ENCODE data around the gene ARGLU1.

The ARGLU1 gene

DNA sequence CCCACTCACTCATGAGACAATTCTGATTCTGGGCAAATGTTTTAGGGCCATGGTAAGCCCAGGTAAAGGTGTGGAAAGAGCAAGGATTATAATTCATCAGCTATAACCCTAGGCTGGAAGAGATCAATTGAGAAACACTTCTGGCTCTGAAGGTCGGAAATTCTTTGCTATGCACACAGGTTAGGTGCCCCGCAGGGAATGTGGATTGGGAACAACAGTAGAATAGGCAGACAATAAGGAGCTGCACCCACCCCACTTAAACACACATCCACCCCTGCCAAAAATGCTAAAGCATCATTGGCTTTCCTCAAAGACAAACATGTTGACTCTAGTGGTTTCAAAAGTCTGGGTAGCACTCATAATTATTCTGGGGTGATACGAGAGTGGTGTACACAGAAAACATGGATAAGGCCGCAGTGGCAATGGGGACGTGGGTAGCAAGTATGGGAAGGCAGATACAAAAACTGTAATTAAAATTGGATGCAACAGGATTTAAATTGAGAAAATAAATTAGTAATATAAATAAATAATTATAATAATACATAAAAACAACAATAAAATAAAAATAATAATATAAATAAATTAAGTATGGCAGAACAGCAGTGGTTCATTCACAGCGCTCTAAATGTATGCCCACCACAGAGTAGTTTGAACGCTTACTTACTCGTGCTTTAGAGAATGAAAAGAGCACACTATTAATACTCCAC is 41.0 kb downstream of the ARGLU1 start:
- no peaks in the 10 kb centered on the region for H3K36me3 ChIP-seq (ENCODE audit: control insufficient read depth, insufficient read depth, low read length)
- H3K9ac ChIP-seq (ENCODE audit: low read length), result no peak overlapping the region
- H3K9me3 ChIP-seq (ENCODE audit: control insufficient read depth, low read length), result no peaks in the 10 kb centered on the region
- H3K27me3 ChIP-seq (ENCODE audit: control insufficient read depth, insufficient read depth, low read length), result no peaks in the 10 kb centered on the region
- H3K4me1 ChIP-seq (ENCODE audit: control insufficient read depth, insufficient read depth, low read length), result peaks cover 75% of the 10 kb centered on the region
- no peak overlapping the region for H3K4me3 ChIP-seq (ENCODE audit: low read length)

DNA sequence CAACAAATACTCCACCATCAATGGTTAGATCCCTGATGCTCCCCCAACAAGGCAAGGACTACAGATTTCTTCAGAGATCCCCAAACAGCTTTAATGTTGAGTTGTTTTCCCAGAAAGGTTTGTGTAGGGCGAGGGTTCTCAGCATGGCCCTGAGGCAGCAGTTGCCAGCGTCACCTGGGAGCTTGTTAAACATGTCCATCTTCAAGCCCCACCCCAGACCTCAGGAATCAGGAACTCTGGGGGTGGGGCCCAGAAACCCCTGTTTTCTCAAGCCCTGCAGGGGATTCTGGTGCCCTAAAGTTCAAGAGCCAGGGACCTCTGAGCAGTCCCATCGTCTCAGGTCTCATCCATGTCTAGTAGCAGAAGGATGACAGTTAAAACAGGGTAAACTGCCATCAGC is 42.1 kb downstream of the ARGLU1 start:
- no peaks in the 10 kb centered on the region for H3K36me3 ChIP-seq (ENCODE audit: control insufficient read depth, insufficient read depth, low read length)
- H3K9me3 ChIP-seq (ENCODE audit: control insufficient read depth, low read length), result no peaks in the 10 kb centered on the region
- H3K27me3 ChIP-seq (ENCODE audit: control insufficient read depth, insufficient read depth, low read length), result no peaks in the 10 kb centered on the region
- H3K4me3 ChIP-seq (ENCODE audit: low read length), result no peak overlapping the region
- no peak overlapping the region for H3K9ac ChIP-seq (ENCODE audit: low read length)
- H3K4me1 ChIP-seq (ENCODE audit: control insufficient read depth, insufficient read depth, low read length), result peaks cover 73% of the 10 kb centered on the region

DNA sequence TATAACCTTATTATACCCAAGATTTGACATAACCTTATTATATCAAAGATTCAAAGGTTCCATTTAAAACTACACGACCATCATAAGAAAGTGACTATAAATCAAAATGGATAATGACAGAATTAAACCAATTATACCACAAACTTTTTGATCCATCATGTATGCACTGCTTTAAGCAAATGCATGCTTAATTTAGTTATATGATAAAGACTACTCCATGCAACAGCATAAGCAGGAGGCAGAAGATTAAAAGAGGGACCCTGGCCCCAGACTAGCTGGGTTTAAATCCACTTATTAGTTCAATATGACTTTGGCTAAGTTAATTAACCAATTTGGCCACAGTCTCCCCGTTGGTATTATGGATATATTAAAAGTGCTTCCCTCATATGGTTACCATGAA is 43.8 kb downstream of the ARGLU1 start:
- Histone ChIP-seq H3K9me3 (ENCODE audit: control insufficient read depth, low read length) (no peaks in the 10 kb centered on the region), H3K27me3 (ENCODE audit: control insufficient read depth, insufficient read depth, low read length) (no peaks in the 10 kb centered on the region), H3K36me3 (ENCODE audit: control insufficient read depth, insufficient read depth, low read length) (no peaks in the 10 kb centered on the region), H3K4me1 (ENCODE audit: control insufficient read depth, insufficient read depth, low read length) (peaks cover 56% of the 10 kb centered on the region), H3K4me3 (ENCODE audit: low read length) (no peak overlapping the region), H3K9ac (ENCODE audit: low read length) (no peak overlapping the region)

DNA sequence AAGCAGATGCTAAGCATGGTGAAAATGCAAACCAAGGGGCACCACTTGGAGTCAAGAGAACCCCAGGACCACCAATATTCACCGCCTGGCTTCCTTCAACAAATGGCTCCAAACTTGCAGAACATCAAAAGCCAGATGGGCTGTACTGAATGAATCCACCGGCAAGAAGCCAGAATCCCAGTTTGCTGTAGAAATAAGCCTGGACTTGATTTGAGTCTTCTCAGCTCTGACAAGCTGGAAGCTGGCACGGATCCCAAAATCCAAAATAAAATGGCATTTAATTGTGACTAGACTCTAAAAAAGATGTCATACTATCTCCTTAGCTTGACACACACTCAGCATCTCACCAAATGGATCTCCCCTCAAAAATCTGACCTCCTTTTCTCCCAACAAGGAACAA is 44.4 kb downstream of the ARGLU1 start:
- Histone ChIP-seq H3K36me3 (ENCODE audit: control insufficient read depth, insufficient read depth, low read length) (no peaks in the 10 kb centered on the region), H3K9ac (ENCODE audit: low read length) (no peak overlapping the region), H3K4me1 (ENCODE audit: control insufficient read depth, insufficient read depth, low read length) (peaks cover 51% of the 10 kb centered on the region), H3K4me3 (ENCODE audit: low read length) (no peak overlapping the region), H3K27me3 (ENCODE audit: control insufficient read depth, insufficient read depth, low read length) (no peaks in the 10 kb centered on the region), H3K9me3 (ENCODE audit: control insufficient read depth, low read length) (no peaks in the 10 kb centered on the region)

DNA sequence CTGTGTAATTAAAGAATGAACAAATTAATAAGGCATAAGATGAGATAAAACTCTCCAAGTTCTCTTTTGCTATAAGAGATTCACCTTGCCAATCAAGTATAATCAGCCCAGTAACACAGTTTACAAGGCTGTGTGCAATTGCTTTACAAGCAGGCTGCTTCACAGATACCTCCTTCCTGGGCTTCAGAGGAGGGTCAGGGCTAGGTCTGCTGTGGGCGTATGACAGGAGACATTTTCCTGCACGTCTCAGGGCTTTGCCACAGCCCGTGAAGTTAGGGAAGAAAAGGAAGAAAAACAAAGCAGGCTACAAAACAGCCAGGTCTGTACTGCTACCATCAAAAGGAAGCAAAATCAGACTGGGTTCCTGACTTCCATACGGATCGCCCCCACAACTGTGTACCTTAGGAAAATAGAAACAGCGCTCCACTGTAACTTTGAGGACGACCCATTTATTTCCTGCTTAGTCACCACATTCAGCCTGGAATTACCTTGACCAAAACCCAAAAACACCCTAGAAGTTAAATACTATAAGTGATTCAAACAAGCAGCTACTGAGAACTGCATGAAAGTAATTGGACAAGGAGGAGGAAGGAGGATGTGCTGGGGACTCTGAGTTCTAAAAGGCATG is 44.9 kb downstream of the ARGLU1 start:
- H3K27me3 ChIP-seq (ENCODE audit: control insufficient read depth, insufficient read depth, low read length), result no peaks in the 10 kb centered on the region
- no peaks in the 10 kb centered on the region for H3K9me3 ChIP-seq (ENCODE audit: control insufficient read depth, low read length)
- no peak overlapping the region for H3K4me3 ChIP-seq (ENCODE audit: low read length)
- H3K36me3 ChIP-seq (ENCODE audit: control insufficient read depth, insufficient read depth, low read length), result no peaks in the 10 kb centered on the region
- no peak overlapping the region for H3K9ac ChIP-seq (ENCODE audit: low read length)
- peaks cover 45% of the 10 kb centered on the region for H3K4me1 ChIP-seq (ENCODE audit: control insufficient read depth, insufficient read depth, low read length)

DNA sequence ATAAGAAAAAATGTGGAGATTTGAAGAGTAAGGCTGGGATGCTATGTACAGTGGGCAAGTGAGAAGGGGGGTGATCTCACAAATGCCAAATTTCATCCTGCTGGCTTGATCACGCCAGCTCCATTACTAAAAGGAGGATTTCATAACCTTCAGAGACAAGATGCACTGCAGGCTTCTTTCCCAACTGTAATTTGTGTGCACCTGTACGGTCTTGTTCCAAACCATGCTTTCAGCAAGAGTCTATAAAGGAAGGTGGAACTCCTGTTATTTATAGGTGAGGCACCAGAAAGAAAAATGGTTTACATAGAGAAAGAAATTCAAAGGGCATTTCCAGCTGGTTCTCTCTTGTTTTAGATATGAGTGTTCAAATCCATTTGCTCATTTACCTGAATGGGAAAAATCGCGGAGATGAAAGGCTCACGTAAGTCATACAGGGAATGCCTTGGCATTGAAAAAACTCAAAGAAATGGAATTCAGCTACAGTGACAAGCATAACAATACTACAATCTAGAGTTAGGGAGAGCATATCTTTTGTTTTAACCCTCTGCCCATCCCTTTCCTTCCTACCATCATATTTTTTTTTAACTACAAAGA is 45.7 kb downstream of the ARGLU1 start:
- H3K4me1 ChIP-seq (ENCODE audit: control insufficient read depth, insufficient read depth, low read length), result peaks cover 43% of the 10 kb centered on the region
- H3K9me3 ChIP-seq (ENCODE audit: control insufficient read depth, low read length), result no peaks in the 10 kb centered on the region
- H3K27me3 ChIP-seq (ENCODE audit: control insufficient read depth, insufficient read depth, low read length), result no peaks in the 10 kb centered on the region
- no peak overlapping the region for H3K4me3 ChIP-seq (ENCODE audit: low read length)
- H3K9ac ChIP-seq (ENCODE audit: low read length), result no peak overlapping the region
- no peaks in the 10 kb centered on the region for H3K36me3 ChIP-seq (ENCODE audit: control insufficient read depth, insufficient read depth, low read length)

DNA sequence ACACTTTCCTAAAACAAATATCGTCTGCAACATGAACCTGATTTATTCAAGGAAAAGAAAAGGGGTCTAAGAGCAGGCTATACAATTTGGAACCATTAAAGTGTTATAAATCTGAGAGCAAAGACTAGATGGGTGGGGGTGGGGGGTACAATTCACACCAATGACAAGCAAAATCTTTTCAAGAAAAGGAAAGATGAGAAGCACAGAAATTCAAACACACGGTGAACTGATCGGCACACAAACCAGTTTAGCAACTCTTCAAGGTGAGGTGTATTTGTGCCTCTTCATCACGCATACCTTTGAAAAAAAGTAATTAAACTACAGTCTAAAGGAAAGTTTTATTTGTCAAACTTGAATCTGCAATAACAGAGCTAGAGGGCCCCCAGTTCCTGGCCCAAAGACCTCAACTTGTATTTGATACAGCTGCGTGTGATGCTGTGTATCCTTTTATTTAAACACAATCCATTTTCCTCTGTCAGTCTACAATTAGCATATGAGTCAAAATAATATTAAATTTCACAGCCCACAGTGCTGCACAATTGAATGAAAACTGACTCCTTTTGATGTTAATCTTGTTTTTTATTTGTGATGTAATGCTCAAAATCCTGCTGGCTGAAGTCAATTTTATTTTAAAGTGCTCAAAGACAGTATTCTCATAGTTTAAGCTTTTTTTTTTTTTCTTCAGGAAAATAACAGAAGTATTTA is 46.7 kb downstream of the ARGLU1 start:
- no peak overlapping the region for H3K9ac ChIP-seq (ENCODE audit: low read length)
- H3K36me3 ChIP-seq (ENCODE audit: control insufficient read depth, insufficient read depth, low read length), result no peaks in the 10 kb centered on the region
- no peak overlapping the region for H3K4me3 ChIP-seq (ENCODE audit: low read length)
- no peaks in the 10 kb centered on the region for H3K27me3 ChIP-seq (ENCODE audit: control insufficient read depth, insufficient read depth, low read length)
- peaks cover 38% of the 10 kb centered on the region for H3K4me1 ChIP-seq (ENCODE audit: control insufficient read depth, insufficient read depth, low read length)
- no peaks in the 10 kb centered on the region for H3K9me3 ChIP-seq (ENCODE audit: control insufficient read depth, low read length)

DNA sequence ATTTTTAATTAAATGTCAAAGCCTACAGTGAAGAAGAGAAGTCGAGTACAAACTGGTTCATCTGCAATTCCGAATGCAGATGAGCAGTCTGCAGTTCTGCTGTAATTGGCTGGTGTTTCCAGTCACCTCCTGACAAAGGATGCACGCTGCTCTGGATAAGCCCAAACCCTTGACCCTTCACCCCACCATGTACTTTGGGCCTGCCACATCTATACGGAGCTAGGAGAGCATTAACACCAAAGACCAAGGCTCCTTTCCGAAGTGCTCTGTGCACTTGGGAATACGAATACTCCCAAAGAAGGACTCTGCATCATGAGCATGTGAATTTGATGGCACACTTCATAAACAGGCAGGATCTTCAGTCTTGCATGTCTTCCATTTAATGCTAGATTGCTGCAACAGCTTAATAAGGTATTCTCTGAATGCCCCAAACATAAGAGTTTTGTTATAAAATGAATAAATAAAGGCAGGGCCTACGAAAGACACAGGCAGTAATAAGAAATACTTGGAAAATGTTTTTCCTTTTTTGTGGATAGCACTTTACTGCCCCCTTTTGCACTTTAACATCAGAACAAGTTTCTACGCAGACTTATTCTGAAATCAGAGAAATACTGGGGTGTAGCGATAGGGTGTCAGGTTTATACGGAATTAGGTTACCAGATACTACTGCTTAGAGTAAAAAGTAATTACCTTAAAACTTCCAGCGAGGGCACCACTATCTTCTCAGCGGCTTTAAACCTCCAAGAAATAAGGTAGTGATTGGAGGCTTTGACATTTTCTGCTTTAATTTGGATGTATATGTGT is 47.5 kb downstream of the ARGLU1 start:
- Histone ChIP-seq H3K9me3 (ENCODE audit: control insufficient read depth, low read length) (no peaks in the 10 kb centered on the region), H3K4me1 (ENCODE audit: control insufficient read depth, insufficient read depth, low read length) (peaks cover 38% of the 10 kb centered on the region), H3K27me3 (ENCODE audit: control insufficient read depth, insufficient read depth, low read length) (no peaks in the 10 kb centered on the region), H3K4me3 (ENCODE audit: low read length) (no peak overlapping the region), H3K9ac (ENCODE audit: low read length) (no peak overlapping the region), H3K36me3 (ENCODE audit: control insufficient read depth, insufficient read depth, low read length) (no peaks in the 10 kb centered on the region)

DNA sequence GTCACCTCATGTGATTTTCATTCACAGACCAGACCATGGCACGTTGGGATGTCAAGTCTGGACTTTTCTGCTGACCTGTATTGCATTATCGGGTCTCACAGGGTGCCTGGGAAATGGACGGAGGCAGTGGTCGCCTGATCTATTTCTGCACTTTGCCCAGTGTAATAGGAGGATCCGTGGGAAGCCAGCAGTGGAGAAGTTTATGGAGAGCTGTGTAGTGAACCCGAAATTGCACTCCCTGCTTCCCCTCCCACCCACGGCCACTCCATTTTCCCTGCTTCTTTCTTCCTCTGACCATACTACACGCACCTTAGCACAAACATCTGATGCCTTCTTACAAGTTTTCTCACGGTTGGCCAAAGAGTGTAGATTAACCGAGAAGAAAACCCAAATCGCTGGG is 49.4 kb downstream of the ARGLU1 start:
- Histone ChIP-seq H3K9ac (ENCODE audit: low read length) (no peak overlapping the region), H3K4me3 (ENCODE audit: low read length) (no peak overlapping the region), H3K4me1 (ENCODE audit: control insufficient read depth, insufficient read depth, low read length) (peaks cover 39% of the 10 kb centered on the region), H3K27me3 (ENCODE audit: control insufficient read depth, insufficient read depth, low read length) (no peaks in the 10 kb centered on the region), H3K36me3 (ENCODE audit: control insufficient read depth, insufficient read depth, low read length) (no peaks in the 10 kb centered on the region), H3K9me3 (ENCODE audit: control insufficient read depth, low read length) (no peaks in the 10 kb centered on the region)

DNA sequence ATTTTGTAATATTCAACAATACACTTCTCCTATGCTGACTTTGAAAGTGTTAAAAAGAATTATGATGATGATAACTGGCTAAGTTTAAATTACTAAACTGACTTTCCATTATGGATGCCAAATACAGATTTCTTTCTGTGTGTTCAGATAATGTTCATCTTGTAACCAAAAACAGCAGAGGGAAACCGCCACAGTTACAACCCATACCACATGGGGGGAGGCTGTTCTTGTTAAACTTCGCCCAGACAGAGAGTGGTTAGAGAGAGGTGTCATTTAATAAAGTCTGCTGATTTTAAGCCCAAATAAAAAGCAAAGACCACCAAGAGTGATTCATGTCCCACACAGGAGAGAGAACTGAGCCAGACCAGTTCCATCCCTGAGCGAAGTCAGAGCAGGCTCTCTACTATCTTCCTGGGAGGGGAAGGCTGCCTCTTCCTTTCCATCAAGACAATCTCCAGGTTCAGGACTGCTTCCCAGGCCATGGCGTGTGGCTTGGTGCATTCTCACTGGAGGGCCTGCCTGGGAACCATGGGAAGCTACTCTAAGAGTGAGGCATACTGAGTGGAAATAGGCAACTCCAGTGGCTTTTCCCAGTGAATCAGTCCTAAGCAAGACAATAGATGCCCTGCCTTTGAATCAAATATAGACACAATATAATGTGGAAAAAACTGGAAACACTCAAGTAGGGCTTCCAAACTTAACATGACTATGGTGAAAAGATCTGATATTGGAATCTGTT is 50.7 kb downstream of the ARGLU1 start:
- no peaks in the 10 kb centered on the region for H3K27me3 ChIP-seq (ENCODE audit: control insufficient read depth, insufficient read depth, low read length)
- peaks cover 41% of the 10 kb centered on the region for H3K4me1 ChIP-seq (ENCODE audit: control insufficient read depth, insufficient read depth, low read length)

DNA sequence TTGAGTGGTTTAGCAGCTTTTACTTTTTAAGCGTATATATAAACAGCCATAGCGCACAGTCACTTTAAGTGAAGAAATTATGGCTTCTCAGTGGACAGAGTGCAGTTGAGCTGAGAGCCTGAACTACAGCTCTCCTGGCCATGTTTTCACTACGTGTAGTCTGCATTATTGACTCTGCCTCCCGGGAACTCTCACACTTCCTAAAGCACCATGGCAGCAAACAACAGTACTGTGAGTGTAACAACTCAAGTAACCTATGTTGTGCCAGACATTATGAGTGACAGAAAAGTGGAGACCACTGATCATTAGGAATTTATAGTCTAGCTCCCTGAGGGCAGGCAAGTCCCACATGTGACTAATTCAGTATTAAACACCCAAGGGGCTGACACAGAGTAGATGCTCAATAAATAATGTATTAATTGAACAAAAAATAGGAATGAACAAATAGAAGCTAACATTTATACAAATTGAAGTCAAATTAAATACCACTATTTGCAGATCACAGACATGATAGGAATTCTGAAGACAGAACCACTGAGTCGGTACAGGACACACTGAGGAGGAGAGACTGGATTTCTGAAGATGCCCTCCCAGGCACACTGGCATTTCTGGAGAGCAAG is 52.2 kb downstream of the ARGLU1 start:
- no peak overlapping the region for H3K4me3 ChIP-seq (ENCODE audit: low read length)
- no peak overlapping the region for H3K9ac ChIP-seq (ENCODE audit: low read length)

More for the DNA sequence above, 50.7 kb downstream of the ARGLU1 start:
- Histone ChIP-seq H3K4me3 (ENCODE audit: low read length) (no peak overlapping the region), H3K36me3 (ENCODE audit: control insufficient read depth, insufficient read depth, low read length) (no peaks in the 10 kb centered on the region), H3K9me3 (ENCODE audit: control insufficient read depth, low read length) (no peaks in the 10 kb centered on the region), H3K9ac (ENCODE audit: low read length) (no peak overlapping the region)

More for the DNA sequence above, 52.2 kb downstream of the ARGLU1 start:
- H3K9me3 ChIP-seq (ENCODE audit: control insufficient read depth, low read length), result no peaks in the 10 kb centered on the region
- peaks cover 38% of the 10 kb centered on the region for H3K4me1 ChIP-seq (ENCODE audit: control insufficient read depth, insufficient read depth, low read length)
- H3K27me3 ChIP-seq (ENCODE audit: control insufficient read depth, insufficient read depth, low read length), result no peaks in the 10 kb centered on the region
- no peaks in the 10 kb centered on the region for H3K36me3 ChIP-seq (ENCODE audit: control insufficient read depth, insufficient read depth, low read length)

Measured in mucosa of stomach (tissue), 1 donor.